CD8-positive, alpha-beta memory T cell (primary cell): ENCODE results near the gene GPC6. TPM values are rescaled to one million over a fixed set of nuclear protein-coding genes. Genes with fewer than 3 reads are reported as not detected.

Experiments
- CTCF ChIA-PET: fragments of 350-600 bp; sonication (Branson Sonifier 250); formaldehyde crosslinking; loops from one replicate; lab custom pipeline; 2021; ENCODE audit warnings: antibody characterized with exemption; lab: Charles Lee
- POLR2A ChIA-PET: fragments of 350-600 bp; sonication (Branson Sonifier 250); formaldehyde crosslinking; loops from one replicate; lab custom pipeline; 2021; ENCODE audit warnings: antibody characterized with exemption; lab: Charles Lee
- DNase-seq, 5 donors: peaks; one replicate each; pipeline versions ENCODE4 v3.0.0 to v3.0.0-alpha.2; 2020 to 2022; ENCODE audit warnings: mixed read lengths in 1 of 5
- H3K27ac ChIP-seq: one replicate; pipeline ENCODE4 v1.7.0; 2013; ENCODE audit warnings: low read depth, mild to moderate bottlenecking, low read length, moderate library complexity
- H3K27me3 ChIP-seq: 2 replicates; pipeline ENCODE4 v1.7.0; 2013; ENCODE audit warnings: low read length, mild to moderate bottlenecking; ENCODE audit not compliant: insufficient read depth, poor library complexity, severe bottlenecking
- H3K36me3 ChIP-seq: 2 replicates; pipeline ENCODE4 v1.7.0; 2013; ENCODE audit warnings: mild to moderate bottlenecking, low read length, moderate library complexity; ENCODE audit not compliant: insufficient read depth
- H3K4me1 ChIP-seq: 2 replicates; pipeline ENCODE4 v1.7.0; 2013; ENCODE audit warnings: mild to moderate bottlenecking, low read length, moderate library complexity; ENCODE audit not compliant: insufficient read depth
- H3K4me3 ChIP-seq: 2 replicates; pipeline ENCODE4 v1.7.0; 2013; ENCODE audit warnings: mild to moderate bottlenecking, low read length
- H3K9me3 ChIP-seq: 2 replicates; pipeline ENCODE4 v1.7.0; 2013; ENCODE audit warnings: mild to moderate bottlenecking, low read length
- H3K27ac Mint-ChIP-seq, 8 donors: one replicate each; pipeline ENCODE4 v1.8.0; 2020 to 2021; ENCODE audit warnings: mixed read lengths in 8 of 8, mild to moderate bottlenecking in 6 of 8, inconsistent platforms in 3 of 8, moderate library complexity in 3 of 8
- H3K27me3 Mint-ChIP-seq, 2 donors: one replicate each; pipeline ENCODE4 v1.8.0; 2020 to 2021; ENCODE audit warnings: mixed read lengths in 2 of 2, mild to moderate bottlenecking in 1 of 2, moderate library complexity in 1 of 2
- H3K36me3 Mint-ChIP-seq, 3 donors: one replicate each; pipeline ENCODE4 v1.8.0; 2020 to 2021; ENCODE audit warnings: mixed read lengths in 3 of 3, inconsistent platforms in 1 of 3, mild to moderate bottlenecking in 1 of 3
- H3K4me1 Mint-ChIP-seq, 3 donors: one replicate each; pipeline ENCODE4 v1.8.0; 2020 to 2021; ENCODE audit warnings: mixed read lengths in 3 of 3, inconsistent platforms in 1 of 3, mild to moderate bottlenecking in 1 of 3
- H3K4me3 Mint-ChIP-seq, 7 donors: one replicate each; pipeline ENCODE4 v1.8.0; 2020 to 2021; ENCODE audit warnings: mixed read lengths in 7 of 7, mild to moderate bottlenecking in 6 of 7, moderate library complexity in 4 of 7, inconsistent platforms in 2 of 7
- H3K9me3 Mint-ChIP-seq, 5 donors: one replicate each; pipeline ENCODE4 v1.8.0; 2020 to 2022; ENCODE audit warnings: mixed read lengths in 5 of 5, mild to moderate bottlenecking in 3 of 5, moderate library complexity in 2 of 5, inconsistent platforms in 1 of 5
- polyA plus RNA-seq: library from polyadenylated mRNA; unstranded; fragments of 300-500 nt; fragmentation: Illumina TruSeq; gene quantifications from one replicate; pipeline ENCODE4 v1.2.3, GENCODE V29; 2021
- total RNA-seq, 2 experiments: library from RNA; stranded (reverse); gene quantifications; one replicate each; pipeline ENCODE4 v1.2.3, GENCODE V29; 2021

The GPC6 gene
- total and polyA plus RNA-seq, 3 experiments from 2014 or later, result not detected

GRCh38 chr13:93304868-93305613 is 78.4 kb downstream of the GPC6 start:
- Mint-ChIP-seq H3K36me3 (no peaks in the 10 kb centered on the region), H3K4me3 (no peak overlapping the region), H3K27ac (no peak overlapping the region), H3K27me3 (peaks cover 0 to 1% of the 10 kb centered on the region in 2 donors), H3K4me1 (no peaks in the 10 kb centered on the region), H3K9me3 (peaks cover 0 to 3% (median 0%) of the 10 kb centered on the region in 5 donors)
- H3K27me3 ChIP-seq, result no peaks in the 10 kb centered on the region
- no peak overlapping the region for H3K27ac ChIP-seq
- no peak overlapping the region for H3K4me3 ChIP-seq
- no peak for DNase-seq
- POLR2A ChIA-PET, result no interaction called here
- H3K9me3 ChIP-seq, result no peaks in the 10 kb centered on the region
- H3K36me3 ChIP-seq, result no peaks in the 10 kb centered on the region
- no peaks in the 10 kb centered on the region for H3K4me1 ChIP-seq
- CTCF ChIA-PET, result no interaction called here

- no peaks in the 10 kb centered on the region for H3K36me3 Mint-ChIP-seq
- H3K4me1 ChIP-seq, result no peaks in the 10 kb centered on the region
- no peak overlapping the region for H3K4me3 ChIP-seq
- ChIA-PET POLR2A (no interaction called here), CTCF (no interaction called here)
- H3K27ac Mint-ChIP-seq, result no peak overlapping the region
- H3K9me3 Mint-ChIP-seq, result peaks cover 0 to 3% (median 0%) of the 10 kb centered on the region in 5 donors
- H3K27me3 ChIP-seq, result no peaks in the 10 kb centered on the region
- peaks cover 0 to 1% of the 10 kb centered on the region in 2 donors for H3K27me3 Mint-ChIP-seq
- no peaks in the 10 kb centered on the region for H3K4me1 Mint-ChIP-seq
- H3K4me3 Mint-ChIP-seq, result no peak overlapping the region
- no peaks in the 10 kb centered on the region for H3K9me3 ChIP-seq
- no peak for DNase-seq
- no peak overlapping the region for H3K27ac ChIP-seq
- no peaks in the 10 kb centered on the region for H3K36me3 ChIP-seq
These were observed 79.3 kb downstream of the GPC6 start for GRCh38 chr13:93305886-93306285.

GRCh38 chr13:93307136-93307535 is 80.5 kb downstream of the GPC6 start:
- Histone ChIP-seq H3K4me3 (no peak overlapping the region), H3K27ac (no peak overlapping the region), H3K4me1 (no peaks in the 10 kb centered on the region), H3K9me3 (no peaks in the 10 kb centered on the region), H3K36me3 (no peaks in the 10 kb centered on the region), H3K27me3 (no peaks in the 10 kb centered on the region)
- no peaks in the 10 kb centered on the region for H3K4me1 Mint-ChIP-seq
- ChIA-PET CTCF (no interaction called here), POLR2A (no interaction called here)
- H3K27ac Mint-ChIP-seq, result no peak overlapping the region
- H3K9me3 Mint-ChIP-seq, result peaks cover 0 to 1% (median 0%) of the 10 kb centered on the region in 5 donors
- no peaks in the 10 kb centered on the region for H3K36me3 Mint-ChIP-seq
- H3K4me3 Mint-ChIP-seq, result no peak overlapping the region
- H3K27me3 Mint-ChIP-seq, result no peaks in the 10 kb centered on the region
- no peak for DNase-seq

- H3K4me3 ChIP-seq, result no peak overlapping the region
- Mint-ChIP-seq H3K4me1 (no peaks in the 10 kb centered on the region), H3K4me3 (no peak overlapping the region), H3K36me3 (no peaks in the 10 kb centered on the region), H3K27me3 (no peaks in the 10 kb centered on the region), H3K9me3 (no peaks in the 10 kb centered on the region), H3K27ac (no peak overlapping the region)
- ChIA-PET CTCF (no interaction called here), POLR2A (no interaction called here)
- H3K27me3 ChIP-seq, result no peaks in the 10 kb centered on the region
- no peak for DNase-seq
- no peaks in the 10 kb centered on the region for H3K36me3 ChIP-seq
- no peak overlapping the region for H3K27ac ChIP-seq
- no peaks in the 10 kb centered on the region for H3K9me3 ChIP-seq
- no peaks in the 10 kb centered on the region for H3K4me1 ChIP-seq
These were observed 81.0 kb downstream of the GPC6 start for GRCh38 chr13:93307651-93308050.

GRCh38 chr13:93309886-93310523 is 83.4 kb downstream of the GPC6 start:
- H3K4me1 Mint-ChIP-seq, result no peaks in the 10 kb centered on the region
- no peaks in the 10 kb centered on the region for H3K9me3 ChIP-seq
- H3K9me3 Mint-ChIP-seq, result peaks cover 0 to 2% (median 0%) of the 10 kb centered on the region in 5 donors
- H3K36me3 ChIP-seq, result no peaks in the 10 kb centered on the region
- H3K27ac Mint-ChIP-seq, result no peak overlapping the region
- no peaks in the 10 kb centered on the region for H3K27me3 ChIP-seq
- H3K27me3 Mint-ChIP-seq, result no peaks in the 10 kb centered on the region
- no peaks in the 10 kb centered on the region for H3K4me1 ChIP-seq
- no peak overlapping the region for H3K4me3 ChIP-seq
- POLR2A ChIA-PET, result no interaction called here
- no peaks in the 10 kb centered on the region for H3K36me3 Mint-ChIP-seq
- no peak overlapping the region for H3K4me3 Mint-ChIP-seq
- no peak for DNase-seq
- H3K27ac ChIP-seq, result no peak overlapping the region
- CTCF ChIA-PET, result no interaction called here

- Mint-ChIP-seq H3K36me3 (no peaks in the 10 kb centered on the region), H3K4me1 (no peaks in the 10 kb centered on the region), H3K4me3 (no peak overlapping the region), H3K9me3 (peaks cover 0 to 7% (median under 1%) of the 10 kb centered on the region in 5 donors), H3K27me3 (no peaks in the 10 kb centered on the region), H3K27ac (no peak overlapping the region)
- Histone ChIP-seq H3K4me3 (no peak overlapping the region), H3K9me3 (no peaks in the 10 kb centered on the region), H3K36me3 (no peaks in the 10 kb centered on the region), H3K27ac (no peak overlapping the region), H3K4me1 (no peaks in the 10 kb centered on the region), H3K27me3 (no peaks in the 10 kb centered on the region)
- ChIA-PET CTCF (no interaction called here), POLR2A (no interaction called here)
- no peak for DNase-seq
These were observed 90.2 kb downstream of the GPC6 start for GRCh38 chr13:93316841-93317240.

- no peaks in the 10 kb centered on the region for H3K27me3 Mint-ChIP-seq
- ChIA-PET POLR2A (no interaction called here), CTCF (no interaction called here)
- no peaks in the 10 kb centered on the region for H3K27me3 ChIP-seq
- no peaks in the 10 kb centered on the region for H3K4me1 Mint-ChIP-seq
- no peaks in the 10 kb centered on the region for H3K9me3 ChIP-seq
- H3K36me3 Mint-ChIP-seq, result no peaks in the 10 kb centered on the region
- no peak overlapping the region for H3K4me3 Mint-ChIP-seq
- no peak overlapping the region for H3K4me3 ChIP-seq
- H3K27ac ChIP-seq, result no peak overlapping the region
- no peak for DNase-seq
- H3K36me3 ChIP-seq, result no peaks in the 10 kb centered on the region
- H3K9me3 Mint-ChIP-seq, result peaks cover 0 to 9% (median 2%) of the 10 kb centered on the region in 5 donors
- no peak overlapping the region for H3K27ac Mint-ChIP-seq
- H3K4me1 ChIP-seq, result no peaks in the 10 kb centered on the region
These were observed 92.1 kb downstream of the GPC6 start for GRCh38 chr13:93318534-93319254.

GRCh38 chr13:93320942-93321341 is 94.3 kb downstream of the GPC6 start:
- Mint-ChIP-seq H3K4me1 (no peaks in the 10 kb centered on the region), H3K27me3 (no peaks in the 10 kb centered on the region), H3K4me3 (no peak overlapping the region), H3K36me3 (no peaks in the 10 kb centered on the region), H3K27ac (no peak overlapping the region), H3K9me3 (peaks cover 0 to 9% (median 0%) of the 10 kb centered on the region in 5 donors)
- H3K4me3 ChIP-seq, result no peak overlapping the region
- CTCF ChIA-PET, result no interaction called here
- H3K36me3 ChIP-seq, result no peaks in the 10 kb centered on the region
- H3K27ac ChIP-seq, result no peak overlapping the region
- no peaks in the 10 kb centered on the region for H3K27me3 ChIP-seq
- POLR2A ChIA-PET, result no interaction called here
- H3K4me1 ChIP-seq, result no peaks in the 10 kb centered on the region
- no peak for DNase-seq
- H3K9me3 ChIP-seq, result no peaks in the 10 kb centered on the region
